K562 (cell line): Measurements from ENCODE around the gene LAMA2. TPM values are rescaled to one million over a fixed set of nuclear protein-coding genes. Genes with fewer than 3 reads are reported as not detected.

Experiments
- ATAC-seq: fragments of 200-7000 bp; cut with Tn5 transposase; 3 replicates; pipeline ENCODE4 v1.9.1; 2020; ENCODE audit warnings: moderate library complexity
- BruUV-seq: library from RNA; stranded (reverse); fragments of 400-500 nt; replicated peaks from 2 replicates; lab custom pipeline; 2021; lab: Mats Ljungman, UMichigan
- CTCF ChIA-PET: fragments of 300-600 bp; formaldehyde crosslinking; extraction: SDS; loops from one replicate; lab custom pipeline; 2021; ENCODE audit warnings: low intra/inter-chr PET ratio; lab: Yijun Ruan, JAX
- POLR2A ChIA-PET: fragments of 300-600, 350-650 bp; sonication (Branson Sonifier 250); formaldehyde crosslinking; extraction: SDS; loops from one replicate; lab custom pipeline; 2021; ENCODE audit warnings: antibody characterized with exemption, inconsistent platforms; lab: Yijun Ruan, JAX
- DNase-seq, 4 experiments: peaks; one replicate each; pipeline versions ENCODE4 v3.0.0 to v3.0.0-alpha.2; 2011 to 2018; ENCODE audit warnings: low spot score in 3 of 4, mixed read lengths in 3 of 4; ENCODE audit errors: extremely low read depth in 1 of 4
- FAIRE-seq: peaks from 2 replicates; lab custom pipeline; 2011; peaks lifted over from hg19 to GRCh38; lab: Jason Lieb, UNC
- H2AFZ ChIP-seq: 2 replicates; pipeline ENCODE4 v1.6.0; 2011; ENCODE audit warnings: low read depth, low read length, control low read depth, inconsistent platforms
- H3K27ac ChIP-seq: fragments of 200-600 bp; 3 replicates; pipeline ENCODE4 v1.8.0; 2011; ENCODE audit warnings: low read depth, mild to moderate bottlenecking, control low read depth, inconsistent platforms, low read length, moderate library complexity, mixed read lengths; ENCODE audit errors: extremely low read depth
- H3K27me3 ChIP-seq, 2 experiments: fragments of 300-600 bp in 1 of 2; 2 replicates in 1 of 2; 3 replicates in 1 of 2; pipeline versions ENCODE4 v1.6.0 to v1.8.0; 2011; ENCODE audit warnings: inconsistent platforms in 2 of 2, low read length in 2 of 2, mild to moderate bottlenecking in 1 of 2, mixed read lengths in 1 of 2, moderate library complexity in 1 of 2; ENCODE audit not compliant: control insufficient read depth in 2 of 2, insufficient read depth in 2 of 2
- H3K36me3 ChIP-seq: fragments of 300-600 bp; 3 replicates; pipeline ENCODE4 v1.8.0; 2011; ENCODE audit warnings: mild to moderate bottlenecking, low read length, inconsistent platforms; ENCODE audit not compliant: control insufficient read depth, insufficient read depth
- H3K4me1 ChIP-seq, 2 experiments: fragments of 200-600 bp in 1 of 2; replicated peaks in 1 of 2; 2 replicates in 1 of 2; 3 replicates in 1 of 2; pipeline versions ENCODE4 v1.5.1 to v1.8.0; 2011; ENCODE audit warnings: inconsistent platforms in 2 of 2, low read length in 2 of 2, mild to moderate bottlenecking in 1 of 2, mixed read lengths in 1 of 2, moderate library complexity in 1 of 2; ENCODE audit not compliant: control insufficient read depth in 2 of 2, insufficient read depth in 2 of 2
- H3K4me2 ChIP-seq: 2 replicates; pipeline ENCODE4 v1.6.1; 2011; ENCODE audit warnings: low read length, control low read depth, inconsistent platforms, mixed read lengths; ENCODE audit not compliant: insufficient read depth
- H3K4me3 ChIP-seq: fragments of 200-600 bp; sonication (generic), shearing (Covaris generic); 2 replicates; pipeline ENCODE4 v1.5.1; 2016; ENCODE audit warnings: control low read depth, inconsistent platforms
- H3K79me2 ChIP-seq: fragments of 200-600 bp; 3 replicates; pipeline ENCODE4 v1.8.0; 2011; ENCODE audit warnings: low read length, inconsistent platforms; ENCODE audit not compliant: control insufficient read depth, insufficient read depth
- H3K9ac ChIP-seq, 2 experiments: 2 replicates each; pipeline versions ENCODE4 v1.6.0 to v1.6.1; 2011; ENCODE audit warnings: low read depth in 2 of 2, low read length in 2 of 2, control low read depth in 1 of 2, inconsistent platforms in 1 of 2, mild to moderate bottlenecking in 1 of 2, mixed read lengths in 1 of 2; ENCODE audit not compliant: insufficient read depth in 1 of 2
- H3K9me1 ChIP-seq: one replicate; pipeline ENCODE4 v1.6.0; 2011; ENCODE audit warnings: inconsistent platforms, mild to moderate bottlenecking, low read length, moderate library complexity; ENCODE audit not compliant: control insufficient read depth, insufficient read depth
- H3K9me3 ChIP-seq: replicated peaks from 2 replicates; pipeline ENCODE4 v1.5.1; 2011; ENCODE audit warnings: low read depth, low read length, inconsistent platforms; ENCODE audit not compliant: control insufficient read depth, insufficient read depth
- H4K20me1 ChIP-seq: replicated peaks from 2 replicates; pipeline ENCODE4 v1.6.1; 2011; ENCODE audit warnings: low read length, inconsistent platforms, mixed read lengths; ENCODE audit not compliant: control insufficient read depth, insufficient read depth
- CBFA2T2 ChIP-seq: fragments of 450-650 bp; conservative IDR thresholded peaks from 2 replicates; pipeline ENCODE4 v1.6.1; 2017; ENCODE audit warnings: mild to moderate bottlenecking
- CHCHD3 ChIP-seq: fragments of 250-450 bp; sonication (Bioruptor Pico); IDR thresholded peaks from 2 replicates; pipeline ENCODE4 v2.1.2; 2022; ENCODE audit warnings: mild to moderate bottlenecking
- E2F6 ChIP-seq, 2 experiments: IDR thresholded peaks; 2 replicates each; pipeline ENCODE4 v1.6.1; 2011; ENCODE audit warnings: borderline replicate concordance in 1 of 2, control low read depth in 1 of 2, low read depth in 1 of 2, low read length in 1 of 2, mild to moderate bottlenecking in 1 of 2, mixed read lengths in 1 of 2, moderate library complexity in 1 of 2; ENCODE audit not compliant: insufficient read depth in 1 of 2, insufficient read length in 1 of 2, poor library complexity in 1 of 2, severe bottlenecking in 1 of 2; ENCODE audit errors: extremely low read depth in 1 of 2
- MEF2D ChIP-seq: conservative IDR thresholded peaks from 2 replicates; pipeline ENCODE4 v1.6.1; 2016; ENCODE audit warnings: low read depth, missing genetic modification characterization, missing compliant biosample characterization
- NELFE ChIP-seq: IDR thresholded peaks from 2 replicates; pipeline ENCODE4 v1.6.1; 2011; ENCODE audit warnings: mild to moderate bottlenecking; ENCODE audit not compliant: insufficient read depth, insufficient read length
- NFE2L1 ChIP-seq: fragments of 450-650 bp; IDR thresholded peaks from 2 replicates; pipeline ENCODE4 v1.6.1; 2016; ENCODE audit warnings: missing genetic modification characterization, low read depth, mild to moderate bottlenecking, missing compliant biosample characterization, moderate library complexity, borderline replicate concordance
- PHB ChIP-seq: fragments of 250-450 bp; sonication (Bioruptor Pico); IDR thresholded peaks from 2 replicates; pipeline ENCODE4 v1.5.0; 2021
- RBM15 ChIP-seq: fragments of 200-400 bp; formaldehyde crosslinking; IDR thresholded peaks from 2 replicates; pipeline ENCODE4 v1.6.1; 2018; ENCODE audit warnings: mild to moderate bottlenecking, low read length, moderate library complexity; ENCODE audit not compliant: insufficient read depth
- TCFL5 ChIP-seq: fragments of 250-450 bp; sonication (Bioruptor Pico); conservative IDR thresholded peaks from 2 replicates; pipeline ENCODE4 v1.6.1; 2021; ENCODE audit warnings: mild to moderate bottlenecking, moderate library complexity, matching md5 sums
- THRB ChIP-seq: fragments of 450-650 bp; formaldehyde crosslinking; conservative IDR thresholded peaks from 2 replicates; pipeline ENCODE4 v1.4.0; 2022; ENCODE audit warnings: mild to moderate bottlenecking, missing genetic modification characterization
- ZFX ChIP-seq: sonication (generic); formaldehyde crosslinking; IDR thresholded peaks from 2 replicates; pipeline ENCODE4 v1.8.0; 2022; ENCODE audit warnings: mild to moderate bottlenecking, missing genetic modification reagents, moderate library complexity
- ZNF444 ChIP-seq: fragments of 250-450 bp; sonication (Bioruptor Pico); IDR thresholded peaks from 2 replicates; pipeline ENCODE4 v1.4.0; 2020; ENCODE audit warnings: mild to moderate bottlenecking, moderate library complexity
- WGBS: fragments of 100-300 bp; shearing (Covaris generic); methylation state at CpG from one replicate; pipeline ENCODE4 v1.1.6; 2016; ENCODE audit warnings: low coverage, mixed read lengths; ENCODE audit not compliant: insufficient coverage; ENCODE audit errors: missing lambda C conversion rate; 5-methylcytosine and 5-hydroxymethylcytosine counted together
- in situ Hi-C: fragments of 300-500 bp; cut with MboI; formaldehyde crosslinking; loops from 4 replicates; pipeline ENCODE4 v1.15.0; 2018; ENCODE audit warnings: inconsistent platforms, mixed read lengths
- intact Hi-C: fragments of 100-400 bp; cut with micrococcal nuclease; formaldehyde crosslinking; loops from 2 replicates; pipeline ENCODE4 v1.14.2; 2022
- polyA plus RNA-seq, 8 experiments: library from polyadenylated mRNA; depleted of rRNA in 4 of 8; stranded (reverse) in 5 of 8; unstranded in 3 of 8; fragments of >200 nt; fragmentation: Nextera tagmentation in 2 of 8; fragmentation: Illumina TruSeq in 1 of 8; extraction: Ambion mirVana in 2 of 8; extraction: Trizol in 1 of 8; gene quantifications; 2 replicates each; pipeline versions ENCODE4 v1.2.1 to v1.2.3, GENCODE V29; 2011 to 2014; ENCODE audit warnings: inconsistent platforms in 1 of 8, missing spikeins in 1 of 8
- total RNA-seq, 7 experiments: library from RNA; depleted of rRNA in 6 of 7; stranded (reverse); fragments of >200 nt in 6 of 7; fragmentation: Illumina TruSeq in 2 of 7; extraction: Trizol in 2 of 7; gene quantifications; 2 replicates each; pipeline versions ENCODE4 v1.2.1 to v1.2.3, GENCODE V29; 2011 to 2021; ENCODE audit warnings: low replicate concordance in 1 of 7

The LAMA2 gene
- total and polyA plus RNA-seq, 9 of the 15 experiments (the other 6 are each of a cell fraction or from before 2014, with no cell fraction given): 0.04 to 1.5 (median 0.36) TPM

- no peak overlapping the region for H3K27ac ChIP-seq
- ATAC-seq (no peak), FAIRE-seq (no peak), DNase-seq (no peak)
- H2AFZ ChIP-seq: no peak overlapping the region
- ChIA-PET POLR2A (no interaction called here), CTCF (no interaction called here)
- intact Hi-C loops (no loop called here), in situ Hi-C loops (no loop called here)
- WGBS: 0% methylated on average over 1 of the region's 1 CpG
- H4K20me1 ChIP-seq: no peaks in the 10 kb centered on the region
- H3K27me3 ChIP-seq: no peaks in the 10 kb centered on the region
- H3K36me3 ChIP-seq: no peaks in the 10 kb centered on the region; the same call in 2 of the 3 replicates
- H3K4me2 ChIP-seq: no peak overlapping the region
- H3K9me3 ChIP-seq: no peaks in the 10 kb centered on the region
- BruUV-seq: no TSS peak
- H3K4me3 ChIP-seq: no peak overlapping the region
- no peaks in the 10 kb centered on the region for H3K79me2 ChIP-seq
- no peak for TF ChIP-seq RBM15
- no peak for TF ChIP-seq ZFX
- no peak for TF ChIP-seq CHCHD3 (CRISPR knock-in tag)
- TF ChIP-seq NFE2L1: no peak
- TF ChIP-seq MEF2D (tag): no peak
- no peak for TF ChIP-seq TCFL5 (CRISPR knock-in tag)
- no peak for TF ChIP-seq CBFA2T2
- TF ChIP-seq E2F6 (IDR thresholded peaks at IDR 0.05; ENCODE audit: borderline replicate concordance in 1 of 2, extremely low read depth in 1 of 2, insufficient read depth in 1 of 2, insufficient read length in 1 of 2, low read depth in 1 of 2, low read length in 1 of 2, poor library complexity in 1 of 2, severe bottlenecking in 1 of 2): no peak
- no peak for TF ChIP-seq PHB (CRISPR knock-in tag)
- no peak for TF ChIP-seq THRB (CRISPR knock-in tag)
- no peak for TF ChIP-seq NELFE
- TF ChIP-seq ZNF444 (CRISPR knock-in tag): no peak
- no peaks in the 10 kb centered on the region for H3K9me1 ChIP-seq
- H3K9ac ChIP-seq: no peak overlapping the region
- no peaks in the 10 kb centered on the region for H3K4me1 ChIP-seq
Measured at GRCh38 chr6:129351807-129352206, 468.9 kb downstream of the LAMA2 start.
